A549 (cell line): ENCODE results near the gene CHIC2. TPM values are rescaled to one million over a fixed set of nuclear protein-coding genes. Genes with fewer than 3 reads are reported as not detected.

ENCODE experiments used
- ATAC-seq, 2 experiments: fragments of 200-7000 bp in 1 of 2; fragments of >200 bp in 1 of 2; cut with Nextera tagmentation in 1 of 2; cut with Tn5 transposase in 1 of 2; 3 replicates each; pipeline versions ENCODE4 v1.8.0 to v1.9.1; 2018 to 2020; ENCODE audit warnings: mild to moderate bottlenecking in 1 of 2, moderate library complexity in 1 of 2
- CTCF ChIA-PET: fragments of 300-600 bp; sonication (Branson Sonifier 250); formaldehyde crosslinking; extraction: SDS; loops from one replicate; lab custom pipeline; 2021; ENCODE audit warnings: antibody characterized with exemption, inconsistent platforms; lab: Yijun Ruan, JAX
- POLR2A ChIA-PET: fragments of 350-600 bp; formaldehyde crosslinking; extraction: SDS; loops from one replicate; lab custom pipeline; 2021; ENCODE audit warnings: antibody characterized with exemption, inconsistent platforms; lab: Yijun Ruan, JAX
- DNase-seq, 2 experiments: peaks; one replicate each; pipeline versions ENCODE4 v3.0.0 to v3.0.0-alpha.2; 2011 to 2016; ENCODE audit warnings: low read depth in 1 of 2, low spot score in 1 of 2
- FAIRE-seq: peaks from 2 replicates; lab custom pipeline; 2011; peaks lifted over from hg19 to GRCh38; lab: Jason Lieb, UNC
- H3K27ac ChIP-seq, 2 experiments: fragments of >200 bp; sonication (Bioruptor Twin); formaldehyde crosslinking; 3 replicates each; pipeline ENCODE4 v1.5.1; 2016 to 2017
- H3K4me1 ChIP-seq: fragments of >200 bp; sonication (Bioruptor Twin); formaldehyde crosslinking; 3 replicates; pipeline ENCODE4 v1.6.1; 2016
- H3K4me2 ChIP-seq: fragments of >200 bp; sonication (Bioruptor Twin); formaldehyde crosslinking; 3 replicates; pipeline ENCODE4 v1.6.1; 2016
- H3K4me3 ChIP-seq: fragments of >200 bp; sonication (Bioruptor Twin); formaldehyde crosslinking; 3 replicates; pipeline ENCODE4 v1.5.1; 2016
- H3K9me3 ChIP-seq: fragments of >200 bp; sonication (Bioruptor Twin); formaldehyde crosslinking; 3 replicates; pipeline ENCODE4 v1.6.1; 2016
- ATOH8 ChIP-seq: fragments of 250-450 bp; sonication (Bioruptor Pico); IDR thresholded peaks from 2 replicates; pipeline ENCODE4 v1.5.0; 2020; ENCODE audit warnings: low read depth, mild to moderate bottlenecking, moderate library complexity
- CBX2 ChIP-seq: fragments of 200-600 bp; sonication (generic); IDR thresholded peaks from 2 replicates; pipeline ENCODE4 v1.6.1; 2016; ENCODE audit warnings: low read depth, mild to moderate bottlenecking, borderline replicate concordance
- CBX8 ChIP-seq: fragments of 200-600 bp; sonication (generic); IDR thresholded peaks from 2 replicates; pipeline ENCODE4 v1.6.1; 2016
- CHD2 ChIP-seq: fragments of 150-350 bp; IDR thresholded peaks from 2 replicates; pipeline ENCODE4 v1.6.1; 2014; ENCODE audit warnings: low read length; ENCODE audit not compliant: partially characterized antibody
- CHD4 ChIP-seq: fragments of 200-600 bp; sonication (generic); IDR thresholded peaks from 2 replicates; pipeline ENCODE4 v1.6.1; 2016; ENCODE audit warnings: antibody characterized with exemption, mild to moderate bottlenecking, borderline replicate concordance
- FOSB ChIP-seq: fragments of 250-450 bp; sonication (Bioruptor Pico); IDR thresholded peaks from 2 replicates; pipeline ENCODE4 v1.5.0; 2020; ENCODE audit warnings: mild to moderate bottlenecking, moderate library complexity
- FOXS1 ChIP-seq: fragments of 250-450 bp; sonication (Bioruptor Pico); IDR thresholded peaks from 2 replicates; pipeline ENCODE4 v1.5.0; 2020; ENCODE audit warnings: mild to moderate bottlenecking, moderate library complexity
- HDAC2 ChIP-seq: fragments of 200-600 bp; sonication (generic); IDR thresholded peaks from 2 replicates; pipeline ENCODE4 v1.6.1; 2016
- HEYL ChIP-seq: fragments of 250-450 bp; sonication (Bioruptor Pico); IDR thresholded peaks from 2 replicates; pipeline ENCODE4 v1.8.0; 2021; ENCODE audit warnings: mild to moderate bottlenecking, moderate library complexity
- HOXB13 ChIP-seq: fragments of 250-450 bp; sonication (Bioruptor Pico); IDR thresholded peaks from 2 replicates; pipeline ENCODE4 v1.5.0; 2020; ENCODE audit warnings: low read depth, mild to moderate bottlenecking, moderate library complexity
- JUNB ChIP-seq: fragments of >200 bp; sonication (Bioruptor Twin); formaldehyde crosslinking; IDR thresholded peaks from 2 replicates; pipeline ENCODE4 v1.6.1; 2016
- KDM5A ChIP-seq: fragments of 200-600 bp; sonication (generic); IDR thresholded peaks from 2 replicates; pipeline ENCODE4 v1.6.1; 2016; ENCODE audit warnings: antibody characterized with exemption, mild to moderate bottlenecking
- MAX ChIP-seq: IDR thresholded peaks from 2 replicates; pipeline ENCODE4 v1.6.1; 2012
- MYC ChIP-seq: IDR thresholded peaks from 2 replicates; pipeline ENCODE4 v1.6.1; 2012; ENCODE audit warnings: mild to moderate bottlenecking, inconsistent platforms, low read length, improper control_type of control experiment, borderline replicate concordance
- NFE2L2 ChIP-seq: fragments of 150-350 bp; conservative IDR thresholded peaks from 2 replicates; pipeline ENCODE4 v1.6.1; 2014; ENCODE audit warnings: low read length
- NR3C1 ChIP-seq: fragments of >200 bp; sonication (Bioruptor Twin); formaldehyde crosslinking; IDR thresholded peaks from 3 replicates; pipeline ENCODE4 v1.6.1; 2017
- RCOR1 ChIP-seq: fragments of 150-350 bp; IDR thresholded peaks from 2 replicates; pipeline ENCODE4 v1.6.1; 2014; ENCODE audit warnings: antibody characterized with exemption, low read length, low read depth
- RNF2 ChIP-seq: fragments of 200-600 bp; sonication (generic); IDR thresholded peaks from 2 replicates; pipeline ENCODE4 v1.6.1; 2016; ENCODE audit warnings: low read depth, mild to moderate bottlenecking, antibody characterized with exemption, moderate library complexity, borderline replicate concordance
- TFCP2L1 ChIP-seq: fragments of 250-450 bp; sonication (Bioruptor Pico); IDR thresholded peaks from 2 replicates; pipeline ENCODE4 v1.5.0; 2021; ENCODE audit warnings: mild to moderate bottlenecking
- USF2 ChIP-seq: fragments of 450-650 bp; IDR thresholded peaks from 2 replicates; pipeline ENCODE4 v1.6.1; 2014; ENCODE audit warnings: antibody characterized with exemption
- ZC3H11A ChIP-seq: fragments of 450-650 bp; IDR thresholded peaks from 2 replicates; pipeline ENCODE4 v1.6.1; 2014; ENCODE audit warnings: antibody characterized with exemption, mild to moderate bottlenecking
- ZFP36 ChIP-seq: fragments of 450-650 bp; IDR thresholded peaks from 2 replicates; pipeline ENCODE4 v1.6.1; 2014; ENCODE audit warnings: borderline replicate concordance; ENCODE audit not compliant: partially characterized antibody
- ZSCAN20 ChIP-seq: fragments of 250-450 bp; sonication (Bioruptor Pico); IDR thresholded peaks from 2 replicates; pipeline ENCODE4 v1.8.0; 2022; ENCODE audit warnings: mild to moderate bottlenecking, moderate library complexity
- WGBS: methylation state at CpG from one replicate; pipeline ENCODE4 v1.1.6; 2017; ENCODE audit errors: missing lambda C conversion rate; 5-methylcytosine and 5-hydroxymethylcytosine counted together
- polyA plus RNA-seq, 4 experiments: library from polyadenylated mRNA; depleted of rRNA in 3 of 4; stranded (reverse); fragments of >200 nt; fragmentation: RNase III in 1 of 4; extraction: RNeasy Plus Mini Kit Qiagen cat#74134 plus additional on column Dnase treatment in 1 of 4; gene quantifications; 2 replicates in 3 of 4; 3 replicates in 1 of 4; pipeline ENCODE4 v1.2.3, GENCODE V29; 2011 to 2017

Gene CHIC2
- polyA plus RNA-seq, 2 of the 4 experiments (the other 2 are of a cell fraction), result 5.9 to 10.1 TPM

DNA sequence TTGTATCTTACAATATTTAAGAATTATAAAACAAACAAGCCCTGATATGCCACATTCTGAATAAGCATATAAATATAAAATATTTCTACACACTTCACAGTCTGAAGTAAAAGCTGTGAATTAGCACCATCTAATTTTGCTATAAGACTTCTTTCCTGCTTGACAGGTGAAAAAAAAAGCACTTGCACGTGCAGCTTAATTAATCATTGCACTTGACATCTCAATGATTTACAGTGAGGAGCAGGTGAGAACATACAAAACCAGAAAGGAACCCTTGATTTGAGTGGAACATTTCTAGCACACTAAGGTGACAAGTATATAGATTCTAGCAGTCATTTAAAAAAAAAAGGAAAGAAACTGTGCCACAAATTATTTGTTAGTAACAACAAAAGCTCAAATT lies 47.9 kb downstream of the CHIC2 start:
- H3K27ac ChIP-seq, result no peak overlapping the region
- no peak for ATAC-seq
- H3K9me3 ChIP-seq, result no peaks in the 10 kb centered on the region
- no peak overlapping the region for H3K4me3 ChIP-seq
- ChIA-PET CTCF (no interaction called here), POLR2A (no interaction called here)
- 68% methylated on average over 1 of the region's 1 CpG for WGBS
- no peaks in the 10 kb centered on the region for H3K4me1 ChIP-seq
- FAIRE-seq, result no peak
- H3K4me2 ChIP-seq, result no peak overlapping the region
- DNase-seq, result no peak
- TF ChIP-seq FOXS1 (no peak), KDM5A (no peak), USF2 (no peak), RNF2 (no peak), RCOR1 (no peak), FOSB (CRISPR knock-in tag) (no peak), CHD4 (no peak), ZC3H11A (no peak), ZSCAN20 (CRISPR knock-in tag) (no peak)

DNA sequence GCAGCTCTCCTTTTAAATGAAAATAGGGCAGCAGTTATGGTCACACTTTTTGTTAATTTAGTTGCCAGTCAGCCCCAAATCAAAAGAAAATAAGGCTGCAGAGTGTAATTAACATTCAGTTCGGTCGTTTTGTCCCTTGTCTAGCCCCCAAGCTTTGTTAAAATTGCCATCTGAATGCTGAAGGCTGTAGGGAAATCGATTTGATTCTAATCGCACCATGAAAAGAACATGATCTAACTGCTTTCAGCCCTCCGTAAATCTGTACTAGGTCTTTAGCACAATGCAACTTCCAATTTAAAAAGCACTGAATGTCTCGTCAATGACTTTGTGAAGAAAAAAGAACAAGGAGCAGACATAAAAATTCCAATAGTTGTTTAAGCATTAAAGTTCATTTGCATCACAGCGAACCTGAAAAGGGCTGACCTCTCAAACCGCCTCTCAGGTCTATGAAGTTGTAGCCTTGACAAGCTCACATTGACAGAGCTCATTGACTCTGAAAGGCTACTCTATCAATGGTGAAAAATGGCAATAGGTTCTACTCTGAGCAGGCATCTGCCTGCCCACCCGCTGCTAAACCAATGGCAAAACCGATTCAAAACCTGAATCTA lies 48.9 kb downstream of the CHIC2 start:
- 92% methylated on average over 10 of the region's 10 CpGs for WGBS
- Histone ChIP-seq H3K4me3 (no peak overlapping the region), H3K9me3 (no peaks in the 10 kb centered on the region), H3K27ac (no peak overlapping the region), H3K4me1 (no peaks in the 10 kb centered on the region), H3K4me2 (no peak overlapping the region)
- no peak for TF ChIP-seq HDAC2
- TF ChIP-seq ZSCAN20 (CRISPR knock-in tag), result no peak
- no peak for TF ChIP-seq NFE2L2
- TF ChIP-seq CHD4, result no peak
- TF ChIP-seq MYC, result no peak
- TF ChIP-seq CBX2, result no peak
- TF ChIP-seq NR3C1, result no peak
- no peak for TF ChIP-seq ATOH8
- no peak for TF ChIP-seq ZFP36
- TF ChIP-seq ZC3H11A, result no peak
- no peak for TF ChIP-seq MAX
- TF ChIP-seq CBX8, result no peak
- TF ChIP-seq HEYL (CRISPR knock-in tag), result no peak
- TF ChIP-seq HOXB13 (CRISPR knock-in tag), result no peak
- ChIA-PET CTCF (no interaction called here), POLR2A (no interaction called here)
- FAIRE-seq (no peak), DNase-seq (no peak), ATAC-seq (no peak)

DNA sequence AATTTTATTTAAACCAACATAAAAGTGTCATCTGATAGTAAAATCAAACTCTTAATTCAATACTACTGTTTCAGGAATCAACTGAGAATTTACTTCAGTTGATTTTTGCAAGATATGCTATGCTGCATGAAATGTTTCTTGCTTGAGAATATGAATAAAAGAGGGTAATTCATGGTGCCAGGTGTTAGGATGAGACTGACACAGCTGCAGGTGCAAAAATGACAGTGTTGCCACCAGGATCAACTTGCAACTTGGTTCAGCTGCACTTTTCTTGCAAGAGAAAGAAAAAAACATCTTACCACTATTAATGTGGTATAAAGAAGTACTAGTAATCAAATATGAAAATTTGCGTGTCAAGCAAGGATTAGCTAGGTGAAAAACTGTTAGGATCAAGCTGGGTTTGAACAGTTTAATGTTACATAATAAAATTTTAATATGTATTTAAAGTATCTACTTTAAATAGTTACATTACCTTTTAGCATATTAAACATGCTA lies 49.7 kb downstream of the CHIC2 start:
- ChIA-PET CTCF (no interaction called here), POLR2A (no interaction called here)
- TF ChIP-seq JUNB, result no peak
- no peak for TF ChIP-seq FOSB (CRISPR knock-in tag)
- TF ChIP-seq TFCP2L1 (CRISPR knock-in tag), result no peak
- TF ChIP-seq CHD2, result no peak
- WGBS, result 89% methylated on average over 1 of the region's 1 CpG
- ATAC-seq (no peak), FAIRE-seq (no peak), DNase-seq (no peak)
- H3K4me2 ChIP-seq, result no peak overlapping the region
- no peaks in the 10 kb centered on the region for H3K9me3 ChIP-seq
- H3K27ac ChIP-seq, result no peak overlapping the region
- no peak overlapping the region for H3K4me3 ChIP-seq
- H3K4me1 ChIP-seq, result no peaks in the 10 kb centered on the region
